Stimulated activated CD4-positive, alpha-beta T cell treated with anti-CD3 and anti-CD28 coated beads, Interleukin-15, amount 100 ng/mL, for 48 hours (primary cell): ENCODE measurements around the gene ZFP69B.

ENCODE experiments used
- DNase-seq, 2 donors: peaks; one replicate each; pipeline ENCODE4 v3.0.0-alpha.2; 2020; ENCODE audit warnings: low read depth in 2 of 2

ZFP69B gene

DNA sequence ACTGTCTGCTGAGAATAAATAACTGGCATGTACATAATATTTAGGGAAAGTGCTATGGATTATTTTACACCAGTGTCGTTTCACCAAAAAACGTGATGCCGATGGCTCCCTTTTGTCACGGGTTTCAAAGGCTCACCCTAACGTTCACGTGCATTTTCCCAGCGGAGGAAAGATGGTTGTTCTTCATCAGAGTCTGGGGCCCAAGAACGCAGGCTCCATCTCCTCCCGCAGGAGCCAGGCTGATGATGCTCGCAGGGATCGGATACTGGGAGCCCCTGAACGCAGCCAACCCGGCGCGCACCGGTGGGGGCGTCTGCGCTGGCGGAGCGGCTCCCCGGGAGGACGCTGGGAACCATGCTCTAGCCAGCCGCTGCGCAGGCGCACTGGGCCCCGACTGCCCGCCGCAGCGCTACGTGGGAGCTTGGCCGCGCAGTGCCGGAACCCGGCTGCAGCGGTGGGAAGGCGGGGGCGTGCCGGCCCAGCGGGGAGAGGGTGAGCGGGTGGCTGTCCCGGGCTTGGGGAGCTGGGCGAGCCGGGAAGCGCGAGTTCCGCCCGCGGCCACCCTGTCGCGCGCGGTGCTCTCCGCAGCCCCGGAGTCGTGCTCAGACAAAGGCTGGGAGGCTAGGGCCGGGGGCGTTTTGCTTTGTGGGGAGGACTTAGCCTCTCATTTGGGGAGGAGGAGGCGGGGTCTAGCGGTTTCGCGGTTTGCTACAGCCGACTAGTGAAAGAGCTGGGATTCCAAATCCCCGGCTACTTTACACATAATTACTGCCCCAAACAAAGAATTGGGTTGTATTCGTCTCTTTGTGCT lies at the start of gene ZFP69B:
TSS of gene ZFP69B (plus strand) at position 793 of the 811 bp plus-strand sequence. CDS start 486 bp downstream, outside the sequence.
- peak; percentile 83 to 87 for DNase-seq

DNA sequence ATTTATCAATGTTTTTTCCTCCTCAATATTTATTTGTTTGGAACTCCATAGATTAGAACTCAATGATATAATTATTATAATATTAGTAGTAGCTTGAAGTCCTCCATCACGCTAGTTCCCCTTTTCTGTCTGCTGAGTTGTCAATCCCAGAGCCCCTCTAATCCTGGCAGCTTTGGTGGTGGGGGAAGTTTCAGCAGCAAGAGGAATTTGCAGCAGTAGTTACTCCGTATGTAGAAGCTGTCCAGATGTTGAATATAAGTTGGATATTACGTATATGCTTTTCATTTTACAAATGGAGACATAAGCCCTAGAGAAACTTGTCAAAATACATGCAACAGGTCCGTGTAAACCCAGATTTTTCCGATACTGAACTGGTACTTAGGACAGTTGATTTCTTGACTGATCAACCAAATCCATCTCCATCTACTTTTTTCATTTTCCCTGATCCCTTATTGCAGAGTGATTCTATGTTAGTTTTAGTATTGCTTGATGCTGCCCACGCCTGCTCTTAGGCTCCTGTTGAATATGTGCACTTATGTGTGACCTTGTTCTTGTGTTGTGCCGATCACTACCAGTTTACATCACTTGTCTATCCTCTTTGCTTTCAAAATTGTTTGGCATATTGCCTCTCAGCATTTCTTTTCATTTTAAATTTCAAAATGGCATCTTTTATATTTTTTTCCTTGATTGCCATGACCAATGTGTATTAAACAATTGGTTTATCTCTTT lies 48.6 kb upstream of the ZFP69B start:
- DNase-seq = no peak

DNA sequence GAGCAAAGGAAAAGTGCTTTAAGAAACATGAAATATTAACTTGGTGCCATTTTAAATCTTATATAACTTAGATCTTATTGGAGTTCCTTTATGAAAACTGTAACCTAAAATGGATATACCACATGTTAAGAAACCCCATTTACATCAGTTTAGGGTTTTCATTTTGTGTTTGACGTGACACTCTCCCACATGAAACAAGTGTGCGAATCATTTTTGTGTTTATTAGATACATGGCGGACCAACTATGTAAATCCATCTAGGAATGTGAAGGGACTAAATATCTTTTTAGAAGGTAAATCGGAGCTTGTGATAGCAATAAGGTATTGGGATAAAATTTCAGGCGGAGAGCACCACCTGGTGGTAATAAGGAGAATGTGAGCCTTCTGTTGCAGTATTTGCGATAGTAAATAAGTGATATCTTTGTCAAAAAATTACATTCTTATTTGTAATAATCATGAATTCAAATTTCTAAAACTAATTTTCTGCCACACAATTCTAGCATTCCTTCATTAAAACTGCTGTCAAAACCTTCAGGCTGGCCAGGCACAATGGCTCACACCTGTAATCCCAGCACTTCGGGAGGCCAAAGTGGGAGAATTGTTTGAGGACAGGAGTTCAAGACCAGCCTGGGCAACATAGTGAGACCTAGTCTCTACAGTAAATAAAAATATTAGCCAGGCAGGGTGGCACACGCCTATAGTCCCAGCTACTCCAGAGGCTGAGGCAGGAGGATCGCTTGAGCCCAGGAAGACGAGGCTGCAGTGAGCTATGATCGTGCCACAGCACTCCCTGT lies 45.4 kb upstream of the ZFP69B start:
- no peak for DNase-seq

DNA sequence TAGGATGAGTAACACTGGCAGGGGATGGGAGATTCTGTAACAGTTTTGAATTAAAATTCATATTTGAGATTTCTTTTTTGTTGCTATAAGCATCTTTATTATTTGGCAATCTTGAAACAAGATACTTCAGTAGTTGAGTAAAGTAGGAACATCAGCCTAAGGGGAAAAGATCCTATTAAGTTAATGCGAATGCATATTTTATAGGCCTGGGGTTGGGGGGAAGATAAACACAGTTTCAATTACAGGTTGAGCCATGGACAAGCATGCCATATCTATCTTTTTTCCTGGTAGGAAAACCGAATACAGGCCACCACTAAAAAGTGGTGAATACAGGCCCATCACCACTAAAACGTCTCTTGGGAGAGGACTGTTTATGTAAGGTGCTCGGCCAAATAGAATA lies 44.5 kb upstream of the ZFP69B start:
- no peak for DNase-seq

DNA sequence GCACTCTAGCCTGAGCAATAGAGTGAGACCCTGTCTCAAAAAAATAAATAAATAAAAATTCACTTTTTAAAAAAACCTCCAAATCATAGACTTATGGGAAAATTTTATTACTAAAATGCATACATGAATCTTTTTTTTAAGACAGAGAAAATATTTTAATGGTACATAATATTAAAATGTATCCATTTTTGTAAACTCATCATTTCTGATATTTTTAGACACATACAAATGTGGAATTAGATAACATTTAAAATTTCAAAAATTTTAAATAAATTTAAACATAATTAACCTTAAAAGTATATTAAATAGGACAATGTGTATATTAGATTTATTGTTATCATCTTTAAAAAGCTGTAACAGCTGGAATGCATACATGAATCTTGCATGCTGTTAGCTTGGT lies 42.8 kb upstream of the ZFP69B start:
- no peak for DNase-seq

DNA sequence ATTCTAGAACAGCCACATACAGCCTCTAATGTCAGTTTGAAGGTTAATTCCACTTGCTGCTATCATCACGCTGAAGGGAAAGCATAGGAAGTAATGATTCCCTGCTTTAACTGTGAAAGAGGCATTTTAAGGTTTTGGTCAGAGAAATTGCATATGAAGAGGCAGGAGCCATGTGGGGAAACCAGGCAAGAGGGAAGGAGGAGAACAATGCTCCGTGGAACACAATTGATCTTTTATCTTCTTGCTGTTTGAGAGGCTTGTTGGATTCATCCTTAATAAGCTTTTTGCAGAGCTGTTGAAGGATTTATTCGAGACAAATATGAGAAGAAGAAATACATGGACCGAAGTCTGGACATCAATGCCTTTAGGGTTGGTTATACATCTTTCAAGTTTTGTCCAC lies 40.8 kb upstream of the ZFP69B start:
- DNase-seq = no peak

DNA sequence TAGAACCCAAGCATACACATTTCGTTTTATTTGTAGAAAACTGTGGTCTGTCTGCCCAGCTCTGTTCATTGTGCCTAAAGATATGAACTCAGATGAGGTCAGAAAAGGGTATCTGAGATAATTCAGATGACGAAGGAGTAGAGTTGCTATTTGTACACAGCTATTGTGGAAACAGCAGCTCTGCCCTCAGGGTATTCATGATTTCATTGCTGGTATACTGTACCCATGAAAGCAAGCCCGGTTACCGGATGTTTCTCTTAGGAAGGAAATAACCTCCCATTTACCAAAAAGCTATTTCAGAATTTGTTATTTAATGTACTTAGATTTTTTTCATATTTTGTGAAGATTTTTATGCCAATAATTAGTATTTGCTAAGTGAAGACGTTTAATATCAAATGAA lies 39.0 kb upstream of the ZFP69B start:
- no peak for DNase-seq

DNA sequence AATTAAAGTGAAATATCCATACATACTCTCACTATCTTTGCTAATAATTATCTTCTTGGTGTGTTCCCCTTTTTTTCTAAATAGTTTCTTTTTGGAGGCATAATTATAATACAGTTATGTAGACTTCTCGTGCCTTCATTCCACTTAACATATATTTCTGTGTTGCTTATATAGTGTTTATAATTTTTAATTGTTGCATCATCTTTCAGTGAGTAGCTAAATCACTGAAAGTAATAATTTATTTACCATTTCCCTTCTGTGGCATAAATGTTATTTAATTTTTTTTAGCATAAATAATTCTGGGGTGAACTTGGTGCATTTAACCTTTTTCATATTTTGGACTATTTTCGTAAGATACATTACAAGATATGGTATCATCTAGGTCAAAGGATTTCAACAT lies 38.4 kb upstream of the ZFP69B start:
- no peak for DNase-seq

DNA sequence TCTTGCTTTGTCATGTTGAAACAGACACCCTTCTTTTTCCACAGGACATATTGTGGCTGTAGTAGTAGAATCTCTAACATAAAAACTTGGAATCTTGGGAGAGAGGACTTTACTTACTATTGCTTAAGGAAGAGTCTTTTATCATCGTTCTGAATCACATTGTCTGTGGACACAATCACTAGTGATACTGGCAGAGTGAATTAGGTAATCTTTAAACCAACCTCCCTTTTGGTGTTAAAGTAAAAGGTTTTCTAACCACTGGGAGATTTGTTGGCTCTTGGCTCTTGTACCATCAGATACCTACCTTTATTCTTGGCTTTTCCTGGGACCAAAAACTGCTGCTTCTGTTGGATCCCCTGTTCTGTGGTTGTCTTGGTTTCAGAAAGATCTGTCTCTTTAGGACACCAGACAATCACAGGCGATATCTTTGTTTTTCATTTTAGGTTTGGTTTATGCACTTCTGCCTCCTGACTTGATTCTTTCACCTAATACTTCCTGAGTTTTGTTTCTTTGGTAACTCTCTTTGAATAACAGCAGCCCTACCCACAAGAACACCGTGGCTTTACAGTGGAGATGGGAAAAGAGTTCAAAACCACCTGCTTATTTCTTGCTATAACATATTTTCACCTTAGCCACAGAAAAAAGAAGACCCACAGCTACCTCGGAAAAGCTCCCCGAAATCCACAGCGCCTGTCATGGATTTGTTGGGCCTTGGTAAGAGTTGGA lies 36.6 kb upstream of the ZFP69B start:
- no peak for DNase-seq

DNA sequence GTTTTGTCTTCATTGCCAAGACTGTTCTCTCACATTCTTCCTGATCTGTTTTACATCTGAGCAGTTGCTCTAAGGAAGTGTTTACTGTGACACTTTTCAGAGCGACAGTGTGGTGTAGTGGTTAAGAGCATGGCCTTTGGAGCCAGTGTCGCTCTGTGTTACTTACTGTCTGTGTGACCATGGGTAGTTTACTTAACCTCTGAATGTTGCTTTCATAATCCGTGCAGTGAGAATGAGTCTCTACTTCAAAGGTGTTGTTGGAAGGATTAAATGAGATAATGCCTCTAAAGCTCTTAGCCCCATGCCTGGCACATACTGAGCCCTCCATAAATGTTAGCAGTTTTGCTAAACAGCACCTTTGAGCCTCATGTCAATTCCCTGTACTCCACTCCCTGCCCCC lies 35.9 kb upstream of the ZFP69B start:
- DNase-seq = no peak

DNA sequence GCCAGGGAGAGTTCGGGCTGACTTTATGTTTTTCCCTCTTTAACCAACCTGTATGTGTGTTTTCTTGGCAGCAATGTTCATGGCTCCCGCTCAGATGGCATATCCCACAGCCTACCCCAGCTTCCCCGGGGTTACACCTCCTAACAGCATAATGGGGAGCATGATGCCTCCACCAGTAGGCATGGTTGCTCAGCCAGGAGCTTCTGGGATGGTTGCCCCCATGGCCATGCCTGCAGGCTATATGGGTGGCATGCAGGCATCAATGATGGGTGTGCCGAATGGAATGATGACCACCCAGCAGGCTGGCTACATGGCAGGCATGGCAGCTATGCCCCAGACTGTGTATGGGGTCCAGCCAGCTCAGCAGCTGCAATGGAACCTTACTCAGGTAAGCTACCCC lies 33.6 kb upstream of the ZFP69B start:
- no peak for DNase-seq

DNA sequence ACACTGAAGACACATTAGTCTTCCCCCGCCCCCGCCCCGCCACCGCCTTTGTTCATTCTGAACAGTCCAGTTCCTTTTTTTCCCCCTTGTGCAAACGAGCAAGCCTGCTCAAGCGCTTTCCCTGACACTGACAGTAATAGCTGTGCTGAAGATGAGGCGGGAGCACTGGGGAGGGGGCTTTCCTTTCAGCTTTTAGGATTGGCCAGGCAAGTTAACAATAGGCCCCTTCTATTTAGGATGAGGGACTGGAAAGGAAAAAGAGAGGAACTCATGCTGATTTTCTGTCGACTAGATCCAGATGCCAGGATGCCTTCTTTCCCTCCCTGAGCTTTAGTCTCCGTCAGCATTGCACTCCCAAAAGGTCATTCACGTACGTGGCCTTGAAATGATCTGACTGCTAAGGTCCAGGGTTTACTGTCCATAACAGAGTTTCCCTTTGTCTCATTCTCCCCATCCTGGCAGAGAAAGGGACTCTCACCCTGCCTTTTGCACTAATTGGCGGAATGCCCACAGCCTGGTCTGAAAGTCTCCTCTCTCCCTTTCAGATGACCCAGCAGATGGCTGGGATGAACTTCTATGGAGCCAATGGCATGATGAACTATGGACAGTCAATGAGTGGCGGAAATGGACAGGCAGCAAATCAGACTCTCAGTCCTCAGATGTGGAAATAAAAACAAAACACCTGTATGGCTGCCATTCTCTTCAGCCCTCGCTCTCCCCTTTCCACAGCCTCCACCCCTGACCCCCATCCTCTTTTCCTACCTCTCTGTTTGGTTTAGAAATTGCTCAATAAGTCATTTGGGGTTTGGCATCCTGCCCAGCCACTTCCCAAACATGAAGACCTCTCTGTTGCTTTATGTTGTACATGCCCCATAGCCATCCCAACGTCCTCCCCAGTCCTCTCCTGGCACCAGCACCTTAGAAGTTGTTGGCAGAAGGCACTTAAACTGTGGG lies 28.6 kb upstream of the ZFP69B start:
- DNase-seq = no peak

DNA sequence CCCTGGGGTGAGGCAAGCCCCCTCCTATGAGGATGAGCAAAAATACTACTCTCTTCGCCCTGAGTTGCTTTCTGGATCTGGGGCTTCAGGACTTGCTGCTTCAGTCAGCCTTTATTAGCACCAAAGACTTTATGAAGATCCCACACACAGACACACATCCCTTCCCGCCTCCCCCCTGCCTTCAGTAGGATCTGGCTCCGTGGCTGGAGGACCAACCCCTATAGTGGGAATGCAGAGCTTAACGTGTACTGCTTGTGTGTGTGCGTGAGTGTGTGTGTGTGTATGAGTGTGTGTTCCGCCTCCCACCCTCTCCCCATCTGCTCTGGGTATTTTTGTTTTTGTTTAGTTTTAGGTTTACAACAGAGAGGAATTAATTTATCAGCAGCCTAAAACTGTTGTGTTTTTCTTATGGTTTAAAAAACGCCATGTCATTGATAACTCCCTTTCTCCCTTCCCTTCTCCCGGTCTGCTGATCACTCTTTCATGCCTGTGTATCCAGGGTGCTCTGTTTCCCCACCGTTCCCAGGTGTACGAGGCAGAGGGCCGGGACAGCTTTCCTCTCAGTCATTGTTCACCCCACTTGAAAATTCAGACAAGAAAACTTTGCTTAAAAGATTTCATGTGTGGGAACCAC lies 27.5 kb upstream of the ZFP69B start:
- no peak for DNase-seq

DNA sequence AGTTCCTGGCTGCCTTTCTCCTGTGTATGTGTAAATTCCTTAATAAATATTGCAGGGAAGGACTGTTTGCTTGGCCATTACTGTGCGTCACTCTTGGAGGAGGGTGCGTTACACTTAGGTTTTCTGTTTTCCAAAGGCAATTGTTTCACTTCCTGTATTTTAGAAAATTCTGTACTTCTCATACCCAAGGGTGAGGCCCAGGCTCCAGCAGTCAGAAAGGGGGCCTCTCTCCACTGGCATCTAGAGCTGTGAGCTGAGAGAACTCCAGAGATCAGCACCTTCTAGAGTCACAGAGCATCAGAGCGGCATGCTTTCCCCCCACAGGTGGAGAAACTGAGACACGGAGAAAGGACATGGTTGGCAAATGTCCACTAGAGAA lies 27.0 kb upstream of the ZFP69B start:
- no peak for DNase-seq

DNA sequence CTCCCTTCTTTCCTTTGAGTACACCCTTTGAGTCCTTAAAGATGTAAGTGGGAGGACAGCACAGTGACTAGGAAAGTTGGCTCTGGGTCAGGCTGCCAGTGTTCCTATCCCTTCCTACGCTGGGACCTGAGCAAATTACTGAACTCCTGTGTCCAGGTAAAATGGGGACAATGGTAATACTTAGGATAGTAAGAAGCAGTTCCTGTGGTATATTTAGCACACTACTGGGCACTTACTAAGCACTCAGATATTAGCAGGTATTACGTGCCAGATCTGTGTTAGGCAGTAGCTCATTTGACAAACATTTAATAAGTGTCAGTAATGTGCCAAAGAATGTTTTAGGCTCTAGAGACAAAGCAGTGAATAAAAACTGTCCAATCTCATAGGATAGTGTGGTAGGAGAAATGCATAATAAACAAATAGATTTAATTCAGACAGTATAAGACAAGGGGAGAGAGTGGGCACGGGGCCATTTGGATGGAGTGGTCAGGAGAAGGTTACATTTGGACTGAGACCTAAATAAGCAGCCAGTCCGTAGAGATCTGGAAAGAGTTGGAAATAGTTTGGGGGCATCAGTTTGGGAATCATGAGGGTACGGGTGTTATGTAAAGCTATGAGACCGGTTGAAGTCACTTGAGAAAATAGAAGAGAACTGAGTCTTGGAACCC lies 26.2 kb upstream of the ZFP69B start:
- DNase-seq = no peak

DNA sequence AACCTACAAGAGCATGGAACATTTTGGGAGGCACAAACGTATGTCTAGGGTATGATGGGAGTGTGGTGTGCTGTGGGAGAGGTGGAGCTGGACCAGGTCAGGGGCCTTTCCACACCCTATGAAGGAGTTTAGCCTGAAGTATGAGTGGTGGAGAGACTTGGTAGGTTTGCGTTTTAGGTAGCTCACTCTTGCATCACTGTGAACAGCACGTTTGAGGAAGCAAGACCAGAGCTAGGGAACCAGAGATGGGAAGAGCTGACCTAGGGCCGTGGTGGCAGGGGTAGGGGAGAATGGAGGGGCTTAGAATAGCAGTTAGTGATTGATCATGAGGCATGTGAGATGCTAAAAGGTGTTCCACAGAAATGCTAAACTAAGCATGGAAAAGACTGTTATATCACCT lies 25.1 kb upstream of the ZFP69B start:
- no peak for DNase-seq

DNA sequence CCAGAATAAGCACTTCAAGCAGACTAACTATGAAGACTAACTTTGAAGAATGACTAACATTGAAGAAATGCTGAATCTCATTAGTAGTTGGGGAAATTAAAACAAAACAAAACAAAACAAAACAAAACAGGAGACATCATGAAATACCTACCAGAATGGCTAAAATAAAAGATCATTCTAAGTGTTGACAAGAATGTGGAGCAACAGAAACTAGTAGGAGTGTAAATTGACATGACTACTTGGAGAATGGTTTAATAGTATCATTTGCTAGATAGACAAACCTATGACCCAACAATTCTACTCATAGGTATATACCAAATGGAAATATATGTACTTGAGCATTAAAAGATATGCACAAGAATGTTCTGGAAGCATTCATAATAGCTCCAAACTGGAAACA lies 18.9 kb upstream of the ZFP69B start:
- no peak for DNase-seq

DNA sequence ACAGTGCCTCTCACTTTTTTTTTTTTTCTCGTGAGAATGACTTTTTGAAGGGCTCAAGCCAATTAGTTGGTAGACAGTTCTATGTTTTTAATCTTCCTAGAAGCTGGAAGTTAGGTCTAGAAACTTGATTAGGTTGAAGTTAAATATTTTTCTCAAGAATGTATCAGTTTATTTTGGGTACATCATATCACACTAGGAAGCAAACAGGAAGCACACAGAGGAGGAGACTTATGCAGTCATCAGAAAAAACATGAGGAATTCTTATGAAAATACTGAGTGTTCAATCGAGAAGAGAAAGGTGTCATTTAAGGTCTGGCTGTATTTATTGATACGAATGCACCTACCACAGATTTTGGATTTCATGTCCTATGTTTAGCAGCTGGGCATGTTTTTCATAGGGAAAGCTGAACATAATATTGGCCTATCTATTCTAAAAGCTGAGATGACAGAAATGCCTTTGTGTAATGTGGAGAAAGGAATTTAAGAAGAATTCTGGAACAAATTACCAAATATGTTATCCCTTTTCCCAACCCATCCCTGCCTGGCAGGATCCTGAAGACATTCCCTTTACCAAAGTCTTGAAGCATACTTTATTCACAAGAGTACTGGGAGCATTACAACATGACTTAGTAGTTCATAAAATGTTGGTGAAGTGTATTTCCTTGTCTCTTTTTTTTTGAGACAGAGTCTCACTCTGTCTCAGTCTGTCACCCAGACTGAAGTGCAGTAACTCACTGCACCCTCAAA lies 17.5 kb upstream of the ZFP69B start:
- DNase-seq = no peak

DNA sequence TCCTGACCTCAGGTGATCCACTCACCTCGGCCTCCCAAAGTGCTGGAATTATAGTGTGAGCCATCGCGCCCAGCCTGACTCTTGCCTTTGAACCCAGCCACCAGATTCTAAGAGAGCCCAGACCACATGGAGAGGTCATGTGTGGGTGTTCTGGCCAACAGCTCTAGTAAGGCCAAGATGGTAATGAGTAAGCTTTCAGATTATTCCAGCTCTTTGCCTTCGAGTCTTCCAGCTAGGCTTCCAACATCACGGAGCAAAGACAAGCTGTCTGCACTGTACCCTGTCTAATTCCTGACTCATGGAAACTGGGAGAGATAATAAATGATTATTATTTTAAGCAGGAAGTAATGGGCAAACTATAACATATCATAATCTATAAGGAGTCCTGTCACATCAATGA lies 14.8 kb upstream of the ZFP69B start:
- no peak for DNase-seq
